Hypothalamus (tissue), 51 donors: ENCODE results near the gene BOD1.

ENCODE experiments used
- DNase-seq, 51 donors: peaks; one replicate each; lab custom pipeline; 2025; lab: John Stamatoyannopoulos, UW

The BOD1 gene

GRCh38 chr5:173581408-173582215, 34.8 kb downstream of the BOD1 start:
- peak in 13 of 51 donors; percentile 5 to 55 (median 11) for DNase-seq

- no peak for DNase-seq
These were observed 37.4 kb downstream of the BOD1 start for GRCh38 chr5:173578947-173579615.

GRCh38 chr5:173577817-173578216, 38.6 kb downstream of the BOD1 start:
- DNase-seq = no peak

DNA sequence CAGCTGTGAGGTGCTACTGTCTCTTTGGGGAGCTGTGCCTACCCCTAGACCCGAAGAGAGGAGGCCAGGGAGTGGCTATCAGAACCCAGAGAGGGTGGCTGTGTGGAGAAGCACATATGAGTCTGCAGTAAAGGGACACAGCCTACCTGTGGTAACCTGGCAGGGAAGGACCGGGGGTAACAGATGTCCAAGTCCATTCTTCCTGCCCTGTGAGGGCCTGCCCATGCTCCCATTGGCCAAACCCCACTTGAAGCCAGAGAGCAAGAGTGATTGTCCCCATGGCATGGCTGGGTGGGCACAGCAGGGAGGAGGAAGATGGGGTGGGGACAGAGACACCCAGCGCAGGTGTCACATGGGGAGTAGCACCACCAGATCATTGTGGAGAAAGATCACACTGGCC, 39.3 kb downstream of the BOD1 start:
- DNase-seq = no peak

- DNase-seq = no peak
These were observed 40.5 kb downstream of the BOD1 start for GRCh38 chr5:173575985-173576384.

GRCh38 chr5:173574983-173575382, 41.5 kb downstream of the BOD1 start:
- DNase-seq = no peak

GRCh38 chr5:173573126-173573960, 43.1 kb downstream of the BOD1 start:
- DNase-seq = peak; percentile 15 to 90 (median 70)

- peak in 1 of 51 donors; percentile 3 for DNase-seq
These were observed 43.9 kb downstream of the BOD1 start for GRCh38 chr5:173572431-173573125.

- DNase-seq = no peak
These were observed 45.9 kb downstream of the BOD1 start for GRCh38 chr5:173570321-173571090.

DNA sequence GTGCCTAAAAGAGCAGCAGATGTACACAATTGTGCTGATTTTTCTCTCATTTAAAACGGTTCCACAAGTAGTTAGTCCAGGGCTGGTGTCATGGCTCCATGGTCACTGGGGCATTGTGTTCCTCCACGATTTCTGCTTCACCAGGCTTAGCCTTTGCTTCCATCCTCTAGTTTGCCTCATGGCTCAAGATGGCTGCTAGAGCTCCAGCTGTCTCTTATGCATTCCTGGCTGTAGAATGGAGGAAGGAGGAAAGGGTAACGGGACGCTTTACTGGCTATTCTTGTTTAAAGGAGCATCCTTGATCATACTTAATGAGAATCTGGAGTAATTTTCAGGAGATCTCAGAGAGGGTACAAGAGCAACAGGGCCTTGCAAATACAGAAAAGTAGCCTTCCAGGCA, 47.7 kb downstream of the BOD1 start:
- no peak for DNase-seq

DNA sequence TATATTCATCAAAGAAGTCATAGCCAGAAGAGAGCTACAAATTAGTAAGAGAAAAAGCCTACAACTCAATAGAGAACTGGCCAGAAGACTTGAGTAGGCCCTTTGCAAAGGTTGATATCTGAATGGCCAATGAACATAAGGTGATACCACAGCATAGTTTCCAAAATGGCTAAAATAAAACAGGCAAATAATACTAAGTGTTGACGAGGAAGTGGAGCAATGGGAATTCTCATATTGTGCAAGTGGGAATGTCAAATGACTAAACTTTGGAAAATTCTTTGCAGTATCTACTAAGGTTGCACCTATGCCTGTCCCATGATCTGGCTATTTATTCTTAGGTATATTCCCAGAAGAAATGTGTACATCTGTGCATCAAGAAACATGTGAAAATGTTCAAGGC, 48.3 kb downstream of the BOD1 start:
- DNase-seq = no peak

- no peak for DNase-seq
These were observed 48.9 kb downstream of the BOD1 start for GRCh38 chr5:173567548-173567947.

DNA sequence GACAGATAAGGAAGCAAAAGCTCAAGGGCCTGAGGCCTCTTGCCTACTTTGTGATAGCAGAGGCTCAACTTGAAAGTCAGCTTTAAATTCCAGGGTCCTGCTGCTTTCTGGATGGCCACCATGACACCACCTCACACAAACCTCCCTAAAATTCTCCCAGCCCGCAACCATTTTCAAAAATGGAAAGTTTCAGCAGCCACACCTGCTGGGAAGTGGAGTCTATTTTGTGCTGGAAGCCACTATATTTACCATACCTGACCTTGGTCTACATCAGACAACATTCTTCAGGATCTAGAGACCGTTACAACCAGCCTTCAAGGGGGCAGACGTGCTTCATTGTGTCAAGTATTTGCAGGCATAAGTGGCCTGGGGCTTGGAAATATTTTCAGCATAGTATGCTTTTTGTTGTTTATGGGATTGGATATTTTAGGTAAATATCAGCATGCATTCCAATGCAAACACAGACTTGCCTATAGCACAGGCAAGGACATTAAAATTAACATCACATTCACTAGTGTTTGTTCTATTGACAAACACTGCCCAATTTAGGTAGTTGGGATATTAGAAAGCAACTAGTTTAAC, 50.9 kb downstream of the BOD1 start:
- DNase-seq = no peak

- no peak for DNase-seq
These were observed 52.3 kb downstream of the BOD1 start for GRCh38 chr5:173564106-173564505.

DNA sequence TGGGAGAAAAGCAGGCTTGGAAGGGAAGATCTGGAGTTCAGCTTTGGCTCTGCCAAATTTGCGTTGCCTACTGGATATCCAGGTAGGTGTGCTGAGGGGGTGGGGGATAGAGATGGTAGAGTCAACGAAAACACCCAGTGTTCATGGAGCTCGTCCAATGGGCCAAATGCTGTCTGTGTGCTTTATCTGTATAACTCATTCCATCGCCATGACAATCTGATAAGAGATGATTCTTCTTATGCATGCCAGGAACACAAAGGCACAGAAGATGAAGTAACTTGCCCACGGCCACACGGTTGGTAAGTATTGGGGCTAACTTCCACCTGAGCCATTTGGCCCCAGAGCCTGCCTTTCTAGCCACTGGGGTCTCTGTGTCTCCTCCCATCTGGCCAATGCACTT, 53.2 kb downstream of the BOD1 start:
- DNase-seq = no peak

DNA sequence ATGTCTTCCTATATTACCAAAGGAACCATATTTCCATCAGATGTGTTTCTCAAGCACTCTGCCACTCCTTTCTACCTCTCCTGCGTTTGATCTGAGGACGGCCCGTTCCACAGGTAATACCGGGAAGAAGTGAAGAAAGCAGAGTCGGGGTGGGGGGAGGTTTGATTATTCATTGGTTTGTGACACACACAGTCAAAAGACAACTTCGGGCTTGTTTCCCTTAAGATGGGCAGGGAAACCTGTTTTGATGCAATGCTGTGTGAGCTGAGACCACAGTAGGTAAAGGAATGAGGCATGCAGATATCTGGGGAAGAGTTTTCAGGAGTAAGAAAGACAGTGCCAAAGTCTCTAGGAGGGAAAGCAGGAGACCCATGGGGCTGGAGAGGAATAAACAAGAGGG, 54.0 kb downstream of the BOD1 start:
- DNase-seq = no peak
